Progenitor cell of endocrine pancreas (in vitro differentiated cells): Measurements from ENCODE around the gene LRWD1. TPM values are rescaled to one million over a fixed set of nuclear protein-coding genes. Genes with fewer than 3 reads are reported as not detected.

Experiments
- DNase-seq: peaks from one replicate; pipeline ENCODE4 v3.0.0; 2021; ENCODE audit warnings: low spot score; ENCODE audit not compliant: unreplicated experiment
- H3K27ac Mint-ChIP-seq: 2 replicates; pipeline ENCODE4 v1.8.0; 2021; ENCODE audit warnings: mild to moderate bottlenecking, moderate library complexity, mixed read lengths
- H3K27me3 Mint-ChIP-seq: 2 replicates; pipeline ENCODE4 v1.8.0; 2021; ENCODE audit warnings: mixed read lengths
- H3K36me3 Mint-ChIP-seq: 2 replicates; pipeline ENCODE4 v1.8.0; 2022; ENCODE audit warnings: mixed read lengths; ENCODE audit not compliant: insufficient read depth
- H3K4me1 Mint-ChIP-seq: 2 replicates; pipeline ENCODE4 v1.8.0; 2021; ENCODE audit warnings: low read depth, mixed read lengths
- H3K4me3 Mint-ChIP-seq: 2 replicates; pipeline ENCODE4 v1.8.0; 2021; ENCODE audit warnings: low read depth, mild to moderate bottlenecking, moderate library complexity, mixed read lengths
- H3K9me3 Mint-ChIP-seq: 2 replicates; pipeline ENCODE4 v1.8.0; 2021; ENCODE audit warnings: low read depth, mixed read lengths
- total RNA-seq: library from RNA; stranded (reverse); gene quantifications from 2 replicates; pipeline ENCODE4 v1.2.1, GENCODE V29; 2021
- TF ChIP-seq, protein P1 (sequence below): fragments of 200-600 bp; sonication (generic); IDR thresholded peaks from one replicate; pipeline ENCODE4 v1.5.0; 2021; ENCODE audit warnings: antibody characterized with exemption, mild to moderate bottlenecking; ENCODE audit not compliant: unreplicated experiment

Gene LRWD1
- total RNA-seq, 1 donor from 2014 or later, result 27.7 TPM

DNA sequence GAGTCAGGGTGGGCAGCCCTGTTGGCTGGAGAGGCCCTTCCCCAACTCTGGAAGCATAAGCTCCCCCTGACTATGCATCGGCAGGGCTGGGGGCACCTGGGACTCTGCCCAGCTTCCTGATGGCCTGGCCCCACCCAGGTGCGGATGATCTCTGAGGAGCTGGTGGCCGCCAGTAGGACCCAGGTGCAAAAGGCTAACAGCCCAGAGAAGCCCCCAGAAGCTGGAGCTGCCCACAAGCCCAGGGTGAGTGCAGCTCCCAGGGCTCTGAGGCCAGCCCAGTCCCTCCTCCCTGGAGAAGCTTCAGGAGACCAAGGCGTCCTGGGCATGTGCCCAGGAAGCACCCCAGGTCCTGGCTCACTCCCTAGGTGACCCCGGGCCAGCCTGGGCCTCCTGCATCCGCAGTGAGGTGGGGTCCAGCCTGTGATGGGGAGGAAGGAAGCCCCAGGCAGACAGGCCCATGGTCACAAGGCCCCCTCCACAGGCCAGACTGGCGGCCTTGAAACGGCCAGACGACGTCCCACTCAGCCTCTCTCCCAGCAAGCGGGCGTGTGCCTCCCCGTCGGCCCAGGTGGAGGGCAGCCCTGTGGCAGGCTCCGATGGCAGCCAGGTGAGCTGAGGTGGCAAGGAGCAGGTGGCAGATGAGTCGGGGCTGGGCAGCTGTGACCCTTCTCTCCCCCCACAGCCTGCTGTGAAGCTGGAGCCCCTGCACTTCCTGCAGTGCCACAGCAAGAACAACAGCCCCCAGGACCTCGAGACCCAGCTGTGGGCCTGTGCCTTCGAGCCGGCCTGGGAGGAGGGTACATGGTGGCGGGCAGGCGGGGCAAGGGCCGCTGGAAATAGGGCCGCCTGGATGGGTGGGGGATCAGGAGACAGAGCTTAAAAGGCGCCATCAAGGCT is 3.0 kb downstream of the LRWD1 start:
- no peaks in the 10 kb centered on the region for H3K27me3 Mint-ChIP-seq
- no peak overlapping the region for H3K27ac Mint-ChIP-seq
- DNase-seq, result no peak
- H3K36me3 Mint-ChIP-seq, result peaks cover 5% of the 10 kb centered on the region
- H3K4me1 Mint-ChIP-seq, result peaks cover 12% of the 10 kb centered on the region
- TF ChIP-seq, protein P1, sequence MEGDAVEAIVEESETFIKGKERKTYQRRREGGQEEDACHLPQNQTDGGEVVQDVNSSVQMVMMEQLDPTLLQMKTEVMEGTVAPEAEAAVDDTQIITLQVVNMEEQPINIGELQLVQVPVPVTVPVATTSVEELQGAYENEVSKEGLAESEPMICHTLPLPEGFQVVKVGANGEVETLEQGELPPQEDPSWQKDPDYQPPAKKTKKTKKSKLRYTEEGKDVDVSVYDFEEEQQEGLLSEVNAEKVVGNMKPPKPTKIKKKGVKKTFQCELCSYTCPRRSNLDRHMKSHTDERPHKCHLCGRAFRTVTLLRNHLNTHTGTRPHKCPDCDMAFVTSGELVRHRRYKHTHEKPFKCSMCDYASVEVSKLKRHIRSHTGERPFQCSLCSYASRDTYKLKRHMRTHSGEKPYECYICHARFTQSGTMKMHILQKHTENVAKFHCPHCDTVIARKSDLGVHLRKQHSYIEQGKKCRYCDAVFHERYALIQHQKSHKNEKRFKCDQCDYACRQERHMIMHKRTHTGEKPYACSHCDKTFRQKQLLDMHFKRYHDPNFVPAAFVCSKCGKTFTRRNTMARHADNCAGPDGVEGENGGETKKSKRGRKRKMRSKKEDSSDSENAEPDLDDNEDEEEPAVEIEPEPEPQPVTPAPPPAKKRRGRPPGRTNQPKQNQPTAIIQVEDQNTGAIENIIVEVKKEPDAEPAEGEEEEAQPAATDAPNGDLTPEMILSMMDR, result no peak
- no peak overlapping the region for H3K4me3 Mint-ChIP-seq
- no peaks in the 10 kb centered on the region for H3K9me3 Mint-ChIP-seq

DNA sequence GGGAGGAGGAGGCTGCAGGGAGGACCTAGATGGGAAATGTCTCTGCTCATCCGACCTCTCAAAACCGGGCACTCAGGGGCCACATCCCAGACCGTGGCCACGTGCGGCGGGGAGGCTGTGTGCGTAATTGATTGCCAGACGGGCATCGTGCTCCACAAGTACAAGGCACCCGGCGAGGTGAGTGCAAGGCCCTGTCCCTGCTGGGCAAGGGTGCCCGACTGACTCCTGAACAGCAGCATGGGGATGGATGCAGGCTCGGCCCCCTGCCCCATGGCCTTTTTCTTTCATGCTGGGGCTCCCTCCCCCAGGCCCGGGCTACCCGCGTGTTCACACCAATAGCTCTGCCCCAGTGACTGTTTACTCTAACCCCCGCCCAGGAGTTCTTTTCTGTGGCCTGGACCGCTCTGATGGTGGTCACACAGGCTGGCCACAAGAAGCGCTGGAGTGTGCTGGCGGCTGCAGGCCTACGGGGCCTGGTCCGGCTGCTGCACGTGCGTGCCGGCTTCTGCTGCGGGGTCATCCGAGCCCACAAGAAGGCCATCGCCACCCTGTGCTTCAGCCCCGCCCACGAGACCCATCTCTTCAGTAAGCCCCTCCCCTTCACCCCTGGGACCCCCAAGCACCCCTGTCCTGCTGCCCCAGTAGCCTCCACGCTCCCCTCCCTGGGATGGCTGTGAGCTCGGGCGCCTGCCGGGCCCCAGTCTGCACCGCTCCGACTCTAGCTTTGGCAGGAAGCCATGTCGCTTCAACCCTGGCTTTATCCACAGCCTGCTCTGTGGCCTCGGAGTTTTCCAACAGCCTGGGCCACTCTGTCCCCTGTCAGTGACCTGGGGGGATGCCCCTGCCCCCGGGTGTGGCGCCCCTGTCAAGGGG is 3.9 kb downstream of the LRWD1 start:
- no peak for DNase-seq
- H3K36me3 Mint-ChIP-seq, result peaks cover 5% of the 10 kb centered on the region
- TF ChIP-seq, protein P1, result no peak
- H3K4me3 Mint-ChIP-seq, result no peak overlapping the region
- H3K27ac Mint-ChIP-seq, result no peak overlapping the region
- no peaks in the 10 kb centered on the region for H3K27me3 Mint-ChIP-seq
- H3K9me3 Mint-ChIP-seq, result no peaks in the 10 kb centered on the region
- H3K4me1 Mint-ChIP-seq, result peaks cover 11% of the 10 kb centered on the region

DNA sequence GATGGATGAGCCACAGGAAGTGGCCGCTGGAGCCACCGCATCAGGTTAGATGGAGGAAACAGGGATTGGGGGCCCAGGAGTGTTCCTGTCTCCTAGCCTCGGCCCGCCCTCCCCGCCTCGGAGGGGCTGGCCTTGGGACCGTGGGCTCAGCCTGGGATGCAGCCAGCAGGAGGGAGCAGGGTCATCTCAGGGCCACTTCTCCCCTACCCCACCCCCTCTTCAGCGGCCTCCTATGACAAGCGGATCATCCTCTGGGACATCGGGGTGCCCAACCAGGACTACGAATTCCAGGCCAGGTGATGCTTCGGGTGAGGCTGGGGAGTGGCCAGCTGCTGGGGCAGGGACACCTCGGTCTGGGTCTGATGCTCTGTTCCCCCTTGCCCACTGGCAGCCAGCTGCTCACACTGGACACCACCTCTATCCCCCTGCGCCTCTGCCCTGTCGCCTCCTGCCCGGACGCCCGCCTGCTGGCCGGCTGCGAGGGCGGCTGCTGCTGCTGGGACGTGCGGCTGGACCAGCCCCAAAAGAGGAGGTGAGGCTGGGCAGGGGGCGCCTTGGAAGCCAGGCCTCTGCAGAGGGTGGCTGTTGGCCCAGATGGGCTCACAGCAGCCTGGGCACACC is 4.7 kb downstream of the LRWD1 start:
- TF ChIP-seq, protein P1, result no peak
- peaks cover 5% of the 10 kb centered on the region for H3K36me3 Mint-ChIP-seq

DNA sequence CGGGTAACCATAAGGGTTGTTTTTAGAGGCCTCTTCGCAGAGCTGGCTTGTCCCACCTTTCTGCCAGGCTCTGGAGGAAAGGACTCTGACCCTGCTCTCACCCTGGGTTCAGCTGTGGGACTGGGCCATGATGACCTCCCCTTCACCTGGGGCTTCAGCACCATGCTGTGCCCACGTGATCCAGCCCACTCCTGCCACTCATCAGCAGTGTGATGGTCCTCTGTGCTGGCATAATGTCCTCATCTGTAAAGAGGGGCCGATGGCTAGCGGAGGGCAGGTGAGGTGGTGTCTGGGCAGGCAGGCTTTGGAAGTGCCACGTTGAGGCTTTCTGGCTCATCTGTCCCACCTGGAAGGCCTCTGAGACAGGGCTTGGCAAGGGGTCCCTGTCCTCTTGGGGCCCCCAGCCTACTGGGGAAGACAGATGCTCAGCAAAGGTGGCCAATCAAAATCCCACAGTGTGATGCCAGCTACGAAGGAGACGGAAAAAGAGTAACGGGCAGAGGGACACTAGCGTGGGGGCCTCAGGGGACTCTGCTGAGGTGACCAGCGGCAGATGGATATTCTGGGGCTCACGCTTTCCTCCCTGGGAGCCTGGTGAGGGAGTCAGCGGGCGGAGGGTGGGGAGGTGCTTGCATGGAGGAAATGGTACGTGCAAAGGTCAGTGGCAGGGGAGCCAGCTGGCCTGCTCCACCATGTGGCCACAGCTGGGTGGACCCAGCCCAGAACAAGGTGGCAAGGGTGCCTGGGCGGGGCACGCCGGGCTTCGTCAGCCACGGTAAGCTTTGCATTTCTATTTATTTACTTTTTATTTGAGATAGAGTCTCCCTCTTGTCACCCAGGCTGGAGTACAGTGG is 5.4 kb downstream of the LRWD1 start:
- TF ChIP-seq, protein P1, result no peak
- Mint-ChIP-seq H3K4me3 (no peak overlapping the region), H3K4me1 (peaks cover 4% of the 10 kb centered on the region), H3K36me3 (peaks cover 5% of the 10 kb centered on the region), H3K27me3 (no peaks in the 10 kb centered on the region), H3K9me3 (no peaks in the 10 kb centered on the region), H3K27ac (no peak overlapping the region)
- no peak for DNase-seq

More for the DNA sequence above, 4.7 kb downstream of the LRWD1 start:
- Mint-ChIP-seq H3K27ac (no peak overlapping the region), H3K27me3 (no peaks in the 10 kb centered on the region), H3K4me1 (peaks cover 4% of the 10 kb centered on the region), H3K9me3 (no peaks in the 10 kb centered on the region), H3K4me3 (no peak overlapping the region)
- DNase-seq, result no peak
